Aorta (tissue), 5 donors: ENCODE results near the gene SH3YL1. TPM values are rescaled to one million over a fixed set of nuclear protein-coding genes. Genes with fewer than 3 reads are reported as not detected.
A peak's percentile ranks its signal among the peaks of the same experiment; 100 is the strongest.

Source experiments
- ATAC-seq: fragments of 200-7000 bp; cut with Tn5 transposase; one replicate; pipeline ENCODE4 v1.9.1; 2022; ENCODE audit warnings: moderate library complexity; ENCODE audit not compliant: low FRiP score
- DNase-seq, 2 donors: peaks; one replicate each; pipeline ENCODE4 v3.0.0-alpha.2; 2020
- H3K27ac ChIP-seq, 2 donors: one replicate each; pipeline ENCODE4 v1.5.1; 2013; ENCODE audit warnings: low read length in 2 of 2, mild to moderate bottlenecking in 2 of 2, moderate library complexity in 2 of 2, control low read depth in 1 of 2, inconsistent platforms in 1 of 2, low read depth in 1 of 2
- H3K27me3 ChIP-seq, 2 donors: one replicate each; pipeline ENCODE4 v1.6.1; 2013; ENCODE audit warnings: control low read depth in 1 of 2, low read length in 1 of 2, mild to moderate bottlenecking in 1 of 2, moderate library complexity in 1 of 2; ENCODE audit not compliant: insufficient read depth in 2 of 2, control insufficient read depth in 1 of 2
- H3K36me3 ChIP-seq, 2 donors: one replicate each; pipeline ENCODE4 v1.6.1; 2013; ENCODE audit warnings: control low read depth in 1 of 2, low read length in 1 of 2, mild to moderate bottlenecking in 1 of 2; ENCODE audit not compliant: insufficient read depth in 2 of 2, control insufficient read depth in 1 of 2
- H3K4me1 ChIP-seq, 2 donors: one replicate each; pipeline ENCODE4 v1.6.1; 2013; ENCODE audit warnings: low read length in 2 of 2, control low read depth in 1 of 2, mild to moderate bottlenecking in 1 of 2, moderate library complexity in 1 of 2; ENCODE audit not compliant: insufficient read depth in 2 of 2, control insufficient read depth in 1 of 2
- H3K4me3 ChIP-seq, 2 donors: one replicate each; pipeline ENCODE4 v1.5.1; 2013; ENCODE audit warnings: low read length in 2 of 2, control low read depth in 1 of 2, mild to moderate bottlenecking in 1 of 2
- H3K9me3 ChIP-seq: one replicate; pipeline ENCODE4 v1.6.1; 2013; ENCODE audit warnings: mild to moderate bottlenecking, low read length; ENCODE audit not compliant: control insufficient read depth
- WGBS, 2 donors: extraction: QIAGEN DNeasy Blood & Tissue Kit; methylation state at CpG; one replicate each; pipeline ENCODE4 v1.1.7; 2013; 5-methylcytosine and 5-hydroxymethylcytosine counted together
- intact Hi-C, 2 donors: fragments of 100-400 bp; cut with DNase I; formaldehyde crosslinking; loops; one replicate each; pipeline versions ENCODE4 v1.14.2 to v1.15.0; 2022
- polyA plus RNA-seq, 2 donors: library from polyadenylated mRNA; stranded (reverse); fragments of 200-250 nt; gene quantifications; one replicate each; pipeline ENCODE4 v1.2.3, GENCODE V29; 2013
- total RNA-seq, 2 donors: library from RNA; stranded (reverse); fragmentation: NEBNext Ultra II Directional; extraction: Animal tissue kit (Norgen Biotek cat#: 25700); gene quantifications; one replicate each; pipeline ENCODE4 v1.2.1, GENCODE V29; 2021
- donor health status: healthy with polysubstance abuse.
- donor health status: Bipolar disorder and iron deficiency.
- donor health status: DM: no; HTN: no; CAD: no.
- donor health status: DM: no; HTN: no; CAD: no.
- donor health status: DM: yes; HTN: yes; CAD: no.

The SH3YL1 gene
- total and polyA plus RNA-seq, 4 donors = 25.9 to 37.3 (median 30.6) TPM

GRCh38 chr2:289362-290089, 25.7 kb upstream of the SH3YL1 start:
- Histone ChIP-seq H3K4me1 (no peaks in the 10 kb centered on the region), H3K36me3 (no peaks in the 10 kb centered on the region), H3K27me3 (no peaks in the 10 kb centered on the region), H3K27ac (peak overlapping the region; percentile 1 to 12), H3K4me3 (peak overlapping the region; percentile 4 to 11), H3K9me3 (no peaks in the 10 kb centered on the region)
- WGBS, 2 donors = 0 to 1% methylated on average over 54 to 60 of the region's 60 CpGs
- intact Hi-C loops = loop anchor here (1.0 to 5.0 kb wide), 3 partner anchors 42 to 119 kb away; no protein-coding TSS in a partner anchor
- DNase-seq = peak; percentile 53 to 79
- ATAC-seq = peak; percentile 47

- ATAC-seq = no peak
- 1% methylated on average over 18 to 42 of the region's 42 CpGs for WGBS, 2 donors
Measured at GRCh38 chr2:288758-289361, 25.0 kb upstream of the SH3YL1 start.

GRCh38 chr2:287911-288757, 24.3 kb upstream of the SH3YL1 start, which contains the start of gene ALKAL2:
Gene ALKAL2 (minus strand): TSS chr2:288091. CDS start chr2:287835, 256 bp downstream.
- no peaks in the 10 kb centered on the region for H3K9me3 ChIP-seq
- DNase-seq (peak in 1 of 2 donors; percentile 80), ATAC-seq (no peak)
- peak within 1 kb of the TSS; percentile 42 to 56 for H3K4me3 ChIP-seq
- H3K27me3 ChIP-seq = no peaks in the 10 kb centered on the region
- H3K4me1 ChIP-seq = no peaks in the 10 kb centered on the region
- intact Hi-C loops = loop anchor here (5.0 kb wide), 1 partner anchor 41 kb away; no protein-coding TSS in a partner anchor
- H3K27ac ChIP-seq = peak within 1 kb of the TSS in 1 of 2 donors; percentile 74
- WGBS, 2 donors = 1% methylated on average over 83 to 128 of the region's 128 CpGs
- H3K36me3 ChIP-seq = no peaks in the 10 kb centered on the region

More at GRCh38 chr2:288758-289361, 25.0 kb upstream of the SH3YL1 start:
- peak in 1 of 2 donors; percentile 76 for DNase-seq
- peak overlapping the region; percentile 4 to 56 for H3K4me3 ChIP-seq
- H3K27ac ChIP-seq = peak overlapping the region; percentile 1 to 12
- H3K9me3 ChIP-seq = no peaks in the 10 kb centered on the region
- no peaks in the 10 kb centered on the region for H3K27me3 ChIP-seq
- no peaks in the 10 kb centered on the region for H3K4me1 ChIP-seq
- H3K36me3 ChIP-seq = no peaks in the 10 kb centered on the region
- intact Hi-C loops = loop anchor here (1.0 to 5.0 kb wide), 2 partner anchors 42 to 117 kb away; no protein-coding TSS in a partner anchor

- DNase-seq = peak; percentile 52 to 81
- H3K9me3 ChIP-seq = no peaks in the 10 kb centered on the region
- H3K27ac ChIP-seq = peak overlapping the region in 1 of 2 donors; percentile 74
- no peaks in the 10 kb centered on the region for H3K27me3 ChIP-seq
- no peaks in the 10 kb centered on the region for H3K4me1 ChIP-seq
- no peak for ATAC-seq
- 0 to 1% methylated on average over 29 to 46 of the region's 46 CpGs for WGBS, 2 donors
- H3K4me3 ChIP-seq = peak overlapping the region; percentile 42 to 56
- intact Hi-C loops = loop anchor here (5.0 kb wide), 1 partner anchor 40 kb away; no protein-coding TSS in a partner anchor
- H3K36me3 ChIP-seq = no peaks in the 10 kb centered on the region
Measured at GRCh38 chr2:287471-287885, 23.6 kb upstream of the SH3YL1 start.

- no peak for DNase-seq
- H3K4me3 ChIP-seq = peak overlapping the region in 1 of 2 donors; percentile 21
- H3K36me3 ChIP-seq = peaks cover 0 to 1% of the 10 kb centered on the region in 2 donors
- H3K27me3 ChIP-seq = no peaks in the 10 kb centered on the region
- WGBS, 2 donors = 14 to 34% methylated on average over 20 of the region's 20 CpGs
- ATAC-seq = no peak
- H3K27ac ChIP-seq = peak overlapping the region in 1 of 2 donors; percentile 7
- no peaks in the 10 kb centered on the region for H3K4me1 ChIP-seq
- no peaks in the 10 kb centered on the region for H3K9me3 ChIP-seq
- intact Hi-C loops = loop anchor here (5.0 kb wide), 1 partner anchor 40 kb away; no protein-coding TSS in a partner anchor
Measured at GRCh38 chr2:286774-287392, 23.1 kb upstream of the SH3YL1 start.

- Histone ChIP-seq H3K27ac (no peak overlapping the region), H3K27me3 (no peaks in the 10 kb centered on the region), H3K9me3 (no peaks in the 10 kb centered on the region), H3K4me3 (no peak overlapping the region), H3K36me3 (peaks cover 0 to 5% of the 10 kb centered on the region in 2 donors), H3K4me1 (no peaks in the 10 kb centered on the region)
- intact Hi-C loops = loop anchor here (5.0 kb wide), 1 partner anchor 39 kb away; no protein-coding TSS in a partner anchor
- 74 to 82% methylated on average over 6 of the region's 6 CpGs for WGBS, 2 donors
- ATAC-seq = no peak
- DNase-seq = no peak
Measured at GRCh38 chr2:286035-286434, 22.2 kb upstream of the SH3YL1 start.

GRCh38 chr2:285531-285930, 21.7 kb upstream of the SH3YL1 start:
- H3K4me1 ChIP-seq = no peaks in the 10 kb centered on the region
- 0 to 12% methylated on average over 1 of the region's 1 CpG for WGBS, 2 donors
- peaks cover 0 to 7% of the 10 kb centered on the region in 2 donors for H3K36me3 ChIP-seq
- intact Hi-C loops = loop anchor here (5.0 kb wide), 1 partner anchor 38 kb away; no protein-coding TSS in a partner anchor
- no peak overlapping the region for H3K4me3 ChIP-seq
- H3K9me3 ChIP-seq = no peaks in the 10 kb centered on the region
- DNase-seq (no peak), ATAC-seq (no peak)
- no peak overlapping the region for H3K27ac ChIP-seq
- H3K27me3 ChIP-seq = no peaks in the 10 kb centered on the region
